WTC11 (cell line): ENCODE data around the gene ADAM12. TPM values are rescaled to one million over a fixed set of nuclear protein-coding genes. Genes with fewer than 3 reads are reported as not detected.

Experiments used
- ATAC-seq: fragments of 200-7000 bp; cut with Tn5 transposase; 2 replicates; pipeline ENCODE4 v1.10.0; 2021; ENCODE audit warnings: mild to moderate bottlenecking, moderate library complexity
- CTCF ChIA-PET: fragments of 300-600 bp; sonication (Branson Sonifier 250); formaldehyde crosslinking; loops from one replicate; lab custom pipeline; 2021; ENCODE audit warnings: antibody characterized with exemption; lab: Charles Lee
- POLR2A ChIA-PET: fragments of 350-600 bp; sonication (Branson Sonifier 250); formaldehyde crosslinking; loops from one replicate; lab custom pipeline; 2021; ENCODE audit warnings: antibody characterized with exemption; lab: Charles Lee
- DNase-seq: peaks from one replicate; pipeline ENCODE4 v3.0.0; 2021; ENCODE audit warnings: low spot score
- H3K27ac Mint-ChIP-seq: 2 replicates; pipeline ENCODE4 v1.8.0; 2021; ENCODE audit warnings: mixed read lengths
- H3K27me3 Mint-ChIP-seq: 2 replicates; pipeline ENCODE4 v1.8.0; 2021; ENCODE audit warnings: low read depth, mild to moderate bottlenecking, moderate library complexity, mixed read lengths
- H3K36me3 Mint-ChIP-seq: 2 replicates; pipeline ENCODE4 v1.8.0; 2021; ENCODE audit warnings: mixed read lengths
- H3K4me1 Mint-ChIP-seq: 2 replicates; pipeline ENCODE4 v1.8.0; 2022; ENCODE audit warnings: mixed read lengths
- H3K4me3 Mint-ChIP-seq: 2 replicates; pipeline ENCODE4 v1.8.0; 2021; ENCODE audit warnings: mild to moderate bottlenecking, moderate library complexity, mixed read lengths
- H3K9me3 Mint-ChIP-seq: 2 replicates; pipeline ENCODE4 v1.8.0; 2021; ENCODE audit warnings: mixed read lengths
- AR ChIP-seq: fragments of 250-450 bp; sonication (Bioruptor Pico); IDR thresholded peaks from 2 replicates; pipeline ENCODE4 v1.9.0; 2021; ENCODE audit warnings: mild to moderate bottlenecking
- CBFB ChIP-seq: sonication (generic); formaldehyde crosslinking; IDR thresholded peaks from 2 replicates; pipeline ENCODE4 v1.8.1; 2022; ENCODE audit warnings: mild to moderate bottlenecking, low read depth, missing genetic modification reagents
- CREB1 ChIP-seq: sonication (generic); formaldehyde crosslinking; IDR thresholded peaks from 2 replicates; pipeline ENCODE4 v1.8.0; 2023; ENCODE audit warnings: mild to moderate bottlenecking, missing genetic modification reagents
- CREM ChIP-seq: sonication (generic); formaldehyde crosslinking; IDR thresholded peaks from 2 replicates; pipeline ENCODE4 v1.8.1; 2022; ENCODE audit warnings: mild to moderate bottlenecking, missing genetic modification reagents, moderate library complexity
- ERG ChIP-seq: fragments of 250-450 bp; sonication (Bioruptor Pico); IDR thresholded peaks from 2 replicates; pipeline ENCODE4 v1.8.0; 2021; ENCODE audit warnings: mild to moderate bottlenecking
- ESRRA ChIP-seq: sonication (generic); formaldehyde crosslinking; IDR thresholded peaks from 2 replicates; pipeline ENCODE4 v1.8.1; 2022; ENCODE audit warnings: mild to moderate bottlenecking, missing genetic modification reagents, borderline replicate concordance
- MLX ChIP-seq: sonication (generic); formaldehyde crosslinking; IDR thresholded peaks from 2 replicates; pipeline ENCODE4 v1.8.1; 2023; ENCODE audit warnings: mild to moderate bottlenecking, missing genetic modification reagents, moderate library complexity
- PREB ChIP-seq: sonication (generic); formaldehyde crosslinking; IDR thresholded peaks from 2 replicates; pipeline ENCODE4 v1.8.1; 2022; ENCODE audit warnings: mild to moderate bottlenecking, missing genetic modification reagents, moderate library complexity, borderline replicate concordance
- SMAD3 ChIP-seq: sonication (generic); formaldehyde crosslinking; IDR thresholded peaks from 2 replicates; pipeline ENCODE4 v1.8.0; 2022; ENCODE audit warnings: missing genetic modification reagents, mild to moderate bottlenecking, borderline replicate concordance
- SOX15 ChIP-seq: fragments of 250-450 bp; sonication (Bioruptor Pico); IDR thresholded peaks from 2 replicates; pipeline ENCODE4 v1.9.0; 2021; ENCODE audit warnings: mild to moderate bottlenecking
- TCF7 ChIP-seq: sonication (generic); formaldehyde crosslinking; IDR thresholded peaks from 2 replicates; pipeline ENCODE4 v1.8.0; 2022; ENCODE audit warnings: mild to moderate bottlenecking, low read depth, missing genetic modification reagents, moderate library complexity
- TEAD1 ChIP-seq: sonication (generic); formaldehyde crosslinking; IDR thresholded peaks from 2 replicates; pipeline ENCODE4 v1.8.0; 2022; ENCODE audit warnings: mild to moderate bottlenecking, missing genetic modification reagents
- USF1 ChIP-seq: sonication (generic); formaldehyde crosslinking; IDR thresholded peaks from 2 replicates; pipeline ENCODE4 v1.8.0; 2022; ENCODE audit warnings: mild to moderate bottlenecking, missing genetic modification reagents
- USF2 ChIP-seq: sonication (generic); formaldehyde crosslinking; IDR thresholded peaks from 2 replicates; pipeline ENCODE4 v1.8.1; 2023; ENCODE audit warnings: mild to moderate bottlenecking, missing genetic modification reagents, moderate library complexity
- ZBTB43 ChIP-seq: sonication (generic); formaldehyde crosslinking; IDR thresholded peaks from 2 replicates; pipeline ENCODE4 v1.8.1; 2023; ENCODE audit warnings: mild to moderate bottlenecking, missing genetic modification reagents
- ZNF121 ChIP-seq: sonication (generic); formaldehyde crosslinking; IDR thresholded peaks from 2 replicates; pipeline ENCODE4 v1.8.0; 2023; ENCODE audit warnings: missing genetic modification reagents
- ZNF219 ChIP-seq: sonication (generic); formaldehyde crosslinking; IDR thresholded peaks from 2 replicates; pipeline ENCODE4 v1.8.0; 2023; ENCODE audit warnings: missing genetic modification reagents, mild to moderate bottlenecking, borderline replicate concordance
- ZNF425 ChIP-seq: fragments of 250-450 bp; sonication (Bioruptor Pico); conservative IDR thresholded peaks from 2 replicates; pipeline ENCODE4 v1.9.0; 2021; ENCODE audit warnings: mild to moderate bottlenecking
- ZNF532 ChIP-seq: fragments of 250-450 bp; sonication (Bioruptor Pico); IDR thresholded peaks from 2 replicates; pipeline ENCODE4 v1.9.0; 2021; ENCODE audit warnings: mild to moderate bottlenecking, borderline replicate concordance
- total RNA-seq: library from RNA; stranded (reverse); gene quantifications from 3 replicates; pipeline ENCODE4 v1.2.3, GENCODE V29; 2021

Gene ADAM12
- total RNA-seq, 1 experiment from 2014 or later: 0.22 TPM

- ChIA-PET POLR2A (no interaction called here), CTCF (no interaction called here)
- Mint-ChIP-seq H3K4me1 (peaks cover 15% of the 10 kb centered on the region), H3K27ac (no peak overlapping the region), H3K9me3 (peaks cover 3% of the 10 kb centered on the region), H3K4me3 (no peak overlapping the region), H3K27me3 (no peaks in the 10 kb centered on the region), H3K36me3 (no peaks in the 10 kb centered on the region)
- TF ChIP-seq SOX15 (CRISPR knock-in tag) (no peak), CREB1 (no peak), AR (CRISPR knock-in tag) (no peak), CBFB (no peak), CREM (CRISPR knock-in tag) (no peak), USF1 (CRISPR knock-in tag) (no peak), ZNF532 (CRISPR knock-in tag) (no peak), PREB (CRISPR knock-in tag) (no peak)
- ATAC-seq: no peak
- DNase-seq: no peak
These were observed 175.5 kb downstream of the ADAM12 start for GRCh38 chr10:126212738-126213137.

- POLR2A ChIA-PET: no interaction called here
- H3K4me1 Mint-ChIP-seq: no peaks in the 10 kb centered on the region; the same call in 1 of the 2 replicates
- CTCF ChIA-PET: no interaction called here
- ATAC-seq: no peak
- no peak for DNase-seq
- peaks cover 19% of the 10 kb centered on the region for H3K9me3 Mint-ChIP-seq
- no peak overlapping the region for H3K27ac Mint-ChIP-seq
- H3K36me3 Mint-ChIP-seq: peaks cover 2% of the 10 kb centered on the region; the same call in 1 of the 2 replicates
- no peaks in the 10 kb centered on the region for H3K27me3 Mint-ChIP-seq
- H3K4me3 Mint-ChIP-seq: no peak overlapping the region
- TF ChIP-seq MLX (no peak), ESRRA (no peak), TCF7 (CRISPR knock-in tag) (no peak), TEAD1 (CRISPR knock-in tag) (no peak), ZNF219 (CRISPR knock-in tag) (no peak), ZNF425 (CRISPR knock-in tag) (no peak), SMAD3 (no peak), ERG (no peak), ZNF121 (CRISPR knock-in tag) (no peak), ZBTB43 (CRISPR knock-in tag) (no peak), USF2 (CRISPR knock-in tag) (no peak)
These were observed 178.1 kb downstream of the ADAM12 start for GRCh38 chr10:126210051-126210651.
